Measurements from ENCODE around the gene FOXP2. TPM values are rescaled to one million over a fixed set of nuclear protein-coding genes. Genes with fewer than 3 reads are reported as not detected.

The FOXP2 gene
- polyA plus RNA-seq, 3 donors, result not detected

- Histone ChIP-seq H3K9me3 (replicated peaks in 1 of 2; ENCODE audit: control insufficient read depth in 1 of 2, insufficient read depth in 1 of 2, low read length in 2 of 2) (no peaks in the 10 kb centered on the region), H3K4me2 (replicated peaks; ENCODE audit: extremely low read depth, low read length, poor library complexity, severe bottlenecking) (no peak overlapping the region), H3K79me2 (ENCODE audit: insufficient read depth, low read length) (no peaks in the 10 kb centered on the region), H3K27ac (ENCODE audit: low read depth in 1 of 2, low read length in 2 of 2) (no peak overlapping the region), H3K4me1 (ENCODE audit: control insufficient read depth in 1 of 2, insufficient read depth in 2 of 2, low read length in 2 of 2) (no peaks in the 10 kb centered on the region), H3K4me3 (replicated peaks in 1 of 3; ENCODE audit: low read depth in 2 of 3, low read length in 3 of 3) (no peak overlapping the region), H3K27me3 (ENCODE audit: control insufficient read depth in 2 of 2, insufficient read depth in 2 of 2, low read length in 2 of 2) (no peaks in the 10 kb centered on the region), H4K20me1 (ENCODE audit: insufficient read depth, low read length) (no peaks in the 10 kb centered on the region), H3K9ac (ENCODE audit: insufficient read depth, low read length, poor library complexity, severe bottlenecking) (no peak overlapping the region), H2AFZ (ENCODE audit: insufficient read depth, low read depth, low read length, poor library complexity, severe bottlenecking) (no peak overlapping the region), H3K36me3 (replicated peaks in 1 of 2; ENCODE audit: control insufficient read depth in 1 of 2, insufficient read depth in 2 of 2, low read length in 2 of 2) (no peaks in the 10 kb centered on the region)
- Mint-ChIP-seq H3K36me3 (no peaks in the 10 kb centered on the region), H3K4me3 (no peak overlapping the region), H3K27ac (no peak overlapping the region), H3K27me3 (ENCODE audit: low read depth in 3 of 3) (no peaks in the 10 kb centered on the region), H3K4me1 (no peaks in the 10 kb centered on the region), H3K9me3 (no peaks in the 10 kb centered on the region)
- WGBS (ENCODE audit: insufficient coverage), result no CpG with 5 or more reads among the region's 3 CpGs
- intact Hi-C loops (cut with micrococcal nuclease), result no loop called here
- DNase-seq, result no peak
- TF ChIP-seq CTCF (IDR thresholded peaks at IDR 0.05), result no peak
These were observed 235.1 kb downstream of the FOXP2 start for GRCh38 chr7:114649689-114650088.

GRCh38 chr7:114650491-114650890 lies 235.9 kb downstream of the FOXP2 start:
- Histone ChIP-seq H3K9ac (ENCODE audit: insufficient read depth, low read length, poor library complexity, severe bottlenecking) (no peak overlapping the region), H3K27me3 (ENCODE audit: control insufficient read depth in 2 of 2, insufficient read depth in 2 of 2, low read length in 2 of 2) (no peaks in the 10 kb centered on the region), H3K79me2 (ENCODE audit: insufficient read depth, low read length) (no peaks in the 10 kb centered on the region), H3K36me3 (replicated peaks in 1 of 2; ENCODE audit: control insufficient read depth in 1 of 2, insufficient read depth in 2 of 2, low read length in 2 of 2) (no peaks in the 10 kb centered on the region), H2AFZ (ENCODE audit: insufficient read depth, low read depth, low read length, poor library complexity, severe bottlenecking) (no peak overlapping the region), H3K4me1 (ENCODE audit: control insufficient read depth in 1 of 2, insufficient read depth in 2 of 2, low read length in 2 of 2) (no peaks in the 10 kb centered on the region), H4K20me1 (ENCODE audit: insufficient read depth, low read length) (no peaks in the 10 kb centered on the region), H3K9me3 (replicated peaks in 1 of 2; ENCODE audit: control insufficient read depth in 1 of 2, insufficient read depth in 1 of 2, low read length in 2 of 2) (no peaks in the 10 kb centered on the region), H3K4me3 (replicated peaks in 1 of 3; ENCODE audit: low read depth in 2 of 3, low read length in 3 of 3) (no peak overlapping the region), H3K4me2 (replicated peaks; ENCODE audit: extremely low read depth, low read length, poor library complexity, severe bottlenecking) (no peak overlapping the region), H3K27ac (ENCODE audit: low read depth in 1 of 2, low read length in 2 of 2) (no peak overlapping the region)
- intact Hi-C loops (cut with micrococcal nuclease), result no loop called here
- Mint-ChIP-seq H3K27me3 (ENCODE audit: low read depth in 3 of 3) (no peaks in the 10 kb centered on the region), H3K4me3 (no peak overlapping the region), H3K9me3 (no peaks in the 10 kb centered on the region), H3K36me3 (no peaks in the 10 kb centered on the region), H3K4me1 (no peaks in the 10 kb centered on the region), H3K27ac (no peak overlapping the region)
- TF ChIP-seq CTCF (IDR thresholded peaks at IDR 0.05), result no peak
- DNase-seq, result no peak
